Measurements from ENCODE around the gene MRPL3.

The MRPL3 gene

DNA sequence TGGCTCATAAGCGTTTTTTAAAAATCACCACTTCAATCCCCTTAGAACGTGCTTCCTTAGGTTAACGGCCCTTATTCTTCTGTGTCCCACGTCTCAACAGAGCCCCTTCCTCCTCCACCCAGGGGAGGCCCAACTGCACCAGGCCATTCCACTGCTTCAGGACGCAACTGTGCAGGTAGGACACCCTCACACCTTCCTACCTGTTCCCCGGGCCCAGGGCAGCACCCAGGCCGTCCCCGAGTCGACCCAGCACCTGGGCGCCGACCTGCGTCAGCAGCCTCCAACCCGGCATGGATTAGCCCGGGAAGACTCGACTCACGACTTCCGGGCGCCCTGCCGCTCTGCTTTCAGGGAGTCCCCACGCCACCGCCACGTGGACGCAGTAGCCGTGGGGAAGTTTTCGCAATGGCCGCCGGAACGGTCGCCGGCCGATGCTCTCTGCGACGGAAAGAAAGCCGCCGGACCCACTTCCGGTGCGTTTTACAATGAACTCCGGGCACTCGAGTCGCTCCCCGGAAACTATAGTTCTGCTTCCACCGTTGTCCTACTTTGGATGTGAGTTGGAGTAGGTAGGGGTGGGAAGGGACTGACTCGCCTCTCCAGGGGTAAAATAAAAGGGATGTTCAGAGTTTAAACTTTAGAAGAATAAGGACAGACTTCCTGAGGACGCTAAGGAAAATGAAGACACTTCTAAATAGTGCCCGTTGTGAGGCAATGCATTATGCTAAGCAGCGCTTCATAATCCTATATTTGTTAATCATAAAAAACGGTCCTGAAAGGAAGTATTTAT is at the start of gene MRPL3:
Gene MRPL3 (minus strand): TSS at position 442 of the 790 bp plus-strand sequence. CDS start 150 bp downstream, at position 292.
- peaks cover 28% of the 10 kb centered on the region for H3K79me2 ChIP-seq (ENCODE audit: insufficient read depth, low read length)
- no peaks in the 10 kb centered on the region for H3K9me2 ChIP-seq (replicated peaks; ENCODE audit: insufficient read depth, low read length)

DNA sequence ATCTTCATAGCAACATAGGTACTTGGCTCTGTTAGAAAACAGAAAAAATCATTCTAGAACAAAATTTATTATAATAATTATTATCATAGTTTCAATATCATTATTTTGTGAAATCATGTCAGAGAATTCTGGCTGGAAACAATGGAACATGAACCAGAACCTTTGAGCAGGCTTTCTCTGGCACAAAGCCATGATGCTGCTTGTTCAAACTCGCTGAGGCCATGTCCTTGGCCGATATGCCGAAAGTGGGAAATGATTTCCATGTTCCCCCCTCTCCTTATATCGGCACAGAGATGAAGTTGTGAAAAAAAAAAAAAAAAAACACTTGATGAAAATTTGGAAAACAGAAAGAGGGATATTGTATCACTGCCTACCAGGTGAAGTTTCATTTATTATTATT is 49.0 kb upstream of the MRPL3 start:
- Histone ChIP-seq H3K36me3 (ENCODE audit: low read length) (no peaks in the 10 kb centered on the region), H3K27ac (ENCODE audit: low read depth, low read length) (no peak overlapping the region), H3K9me2 (replicated peaks; ENCODE audit: insufficient read depth, low read length) (no peaks in the 10 kb centered on the region), H3K27me3 (ENCODE audit: low read length) (no peaks in the 10 kb centered on the region; the same call in 1 of the 2 replicates), H4K20me1 (ENCODE audit: low read depth, low read length) (no peaks in the 10 kb centered on the region), H3K9me3 (ENCODE audit: insufficient read depth, low read length) (no peaks in the 10 kb centered on the region), H3K79me2 (ENCODE audit: insufficient read depth, low read length) (no peaks in the 10 kb centered on the region), H3K4me3 (ENCODE audit: insufficient read depth, low read length, poor library complexity, severe bottlenecking) (no peak overlapping the region), H3K4me2 (ENCODE audit: low read depth, low read length, poor library complexity, severe bottlenecking) (no peak overlapping the region), H3K9ac (ENCODE audit: low read length) (no peak overlapping the region), H3F3A (ENCODE audit: insufficient read depth) (no peaks in the 10 kb centered on the region), H2AFZ (ENCODE audit: low read depth, low read length, severe bottlenecking) (no peak overlapping the region)
- TF ChIP-seq EZH2phosphoT487 (conservative IDR thresholded peaks at IDR 0.05; ENCODE audit: low read length): no peak
- TF ChIP-seq, protein P1, sequence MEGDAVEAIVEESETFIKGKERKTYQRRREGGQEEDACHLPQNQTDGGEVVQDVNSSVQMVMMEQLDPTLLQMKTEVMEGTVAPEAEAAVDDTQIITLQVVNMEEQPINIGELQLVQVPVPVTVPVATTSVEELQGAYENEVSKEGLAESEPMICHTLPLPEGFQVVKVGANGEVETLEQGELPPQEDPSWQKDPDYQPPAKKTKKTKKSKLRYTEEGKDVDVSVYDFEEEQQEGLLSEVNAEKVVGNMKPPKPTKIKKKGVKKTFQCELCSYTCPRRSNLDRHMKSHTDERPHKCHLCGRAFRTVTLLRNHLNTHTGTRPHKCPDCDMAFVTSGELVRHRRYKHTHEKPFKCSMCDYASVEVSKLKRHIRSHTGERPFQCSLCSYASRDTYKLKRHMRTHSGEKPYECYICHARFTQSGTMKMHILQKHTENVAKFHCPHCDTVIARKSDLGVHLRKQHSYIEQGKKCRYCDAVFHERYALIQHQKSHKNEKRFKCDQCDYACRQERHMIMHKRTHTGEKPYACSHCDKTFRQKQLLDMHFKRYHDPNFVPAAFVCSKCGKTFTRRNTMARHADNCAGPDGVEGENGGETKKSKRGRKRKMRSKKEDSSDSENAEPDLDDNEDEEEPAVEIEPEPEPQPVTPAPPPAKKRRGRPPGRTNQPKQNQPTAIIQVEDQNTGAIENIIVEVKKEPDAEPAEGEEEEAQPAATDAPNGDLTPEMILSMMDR (IDR thresholded peaks at IDR 0.05; ENCODE audit: insufficient read depth, low read length, poor library complexity, severe bottlenecking): no peak

More for the DNA sequence above, at the start of gene MRPL3:
- Histone ChIP-seq H3K9me3 (ENCODE audit: insufficient read depth, low read length) (no peaks in the 10 kb centered on the region), H3K4me2 (ENCODE audit: low read depth, low read length, poor library complexity, severe bottlenecking) (peak within 1 kb of the TSS; percentile 85), H2AFZ (ENCODE audit: low read depth, low read length, severe bottlenecking) (peak within 1 kb of the TSS; percentile 86), H3K4me3 (ENCODE audit: insufficient read depth, low read length, poor library complexity, severe bottlenecking) (peak within 1 kb of the TSS; percentile 92), H3K9ac (ENCODE audit: low read length) (peak within 1 kb of the TSS; percentile 96), H3K27ac (ENCODE audit: low read depth, low read length) (peak within 1 kb of the TSS; percentile 40), H3F3A (ENCODE audit: insufficient read depth) (no peaks in the 10 kb centered on the region), H3K27me3 (ENCODE audit: low read length) (no peaks in the 10 kb centered on the region), H3K36me3 (ENCODE audit: low read length) (peaks cover 22% of the 10 kb centered on the region; the same call in 1 of the 2 replicates), H4K20me1 (ENCODE audit: low read depth, low read length) (no peaks in the 10 kb centered on the region)
- TF ChIP-seq, protein P1 (IDR thresholded peaks at IDR 0.05; ENCODE audit: insufficient read depth, low read length, poor library complexity, severe bottlenecking): no peak

DNA sequence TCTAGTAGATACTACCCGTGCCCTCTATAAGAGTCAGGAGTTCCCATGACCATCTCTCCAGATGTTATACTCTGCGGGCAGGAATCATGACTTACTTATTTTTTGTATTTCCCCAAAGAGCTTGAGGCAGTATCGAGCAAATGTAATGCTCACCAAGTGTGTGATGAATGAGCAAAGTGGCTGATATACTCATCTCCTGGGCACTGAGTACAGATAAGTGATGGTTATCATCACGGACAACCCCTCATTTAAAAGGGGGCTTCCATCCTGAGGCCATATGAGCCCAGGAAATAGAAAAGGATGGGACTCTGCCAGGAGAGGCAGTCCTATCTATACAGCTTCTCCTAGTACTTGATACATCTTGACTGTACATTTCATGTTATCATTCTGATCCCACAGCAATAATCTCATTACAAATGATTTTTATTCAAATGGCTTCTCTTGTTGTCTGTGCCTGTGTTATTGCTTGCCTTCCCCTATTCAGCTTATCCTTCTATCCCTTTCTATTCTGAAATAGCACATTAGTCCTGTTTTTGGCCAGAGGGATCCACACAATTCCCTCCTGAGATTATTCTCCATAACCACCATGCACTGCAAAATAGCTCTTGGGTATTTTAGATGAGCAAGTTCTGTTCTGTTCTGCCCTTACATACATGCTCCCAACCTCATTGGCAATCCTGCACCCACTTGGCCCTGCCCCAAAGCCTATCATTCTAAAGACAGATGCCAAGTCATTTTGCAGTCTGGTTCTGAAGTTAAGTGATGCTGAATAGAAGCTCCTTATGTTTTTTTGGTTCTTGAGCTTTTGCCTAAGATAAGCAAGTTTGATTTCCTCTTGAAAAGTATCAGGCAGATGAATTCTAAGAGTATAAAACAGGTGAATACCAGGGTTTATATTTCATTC is 48.0 kb upstream of the MRPL3 start:
- Histone ChIP-seq H3K4me3 (ENCODE audit: insufficient read depth, low read length, poor library complexity, severe bottlenecking) (no peak overlapping the region), H3K36me3 (ENCODE audit: low read length) (no peaks in the 10 kb centered on the region), H3K27ac (ENCODE audit: low read depth, low read length) (no peak overlapping the region), H2AFZ (ENCODE audit: low read depth, low read length, severe bottlenecking) (no peak overlapping the region), H3K79me2 (ENCODE audit: insufficient read depth, low read length) (no peaks in the 10 kb centered on the region), H3F3A (ENCODE audit: insufficient read depth) (no peaks in the 10 kb centered on the region), H3K9me3 (ENCODE audit: insufficient read depth, low read length) (no peaks in the 10 kb centered on the region), H4K20me1 (ENCODE audit: low read depth, low read length) (no peaks in the 10 kb centered on the region), H3K9me2 (replicated peaks; ENCODE audit: insufficient read depth, low read length) (no peaks in the 10 kb centered on the region), H3K4me2 (ENCODE audit: low read depth, low read length, poor library complexity, severe bottlenecking) (no peak overlapping the region), H3K9ac (ENCODE audit: low read length) (no peak overlapping the region), H3K27me3 (ENCODE audit: low read length) (no peaks in the 10 kb centered on the region; the same call in 1 of the 2 replicates)
- TF ChIP-seq, protein P1 (IDR thresholded peaks at IDR 0.05; ENCODE audit: insufficient read depth, low read length, poor library complexity, severe bottlenecking): no peak
- no peak for TF ChIP-seq EZH2phosphoT487 (conservative IDR thresholded peaks at IDR 0.05; ENCODE audit: low read length)
